Skeletal muscle cell (primary cell): ENCODE data around the gene ASZ1.

Source experiments
- DNase-seq: peaks from one replicate; pipeline ENCODE4 v3.0.0-alpha.2; 2010; ENCODE audit warnings: low read depth
- H3K4me3 ChIP-seq: 2 replicates; pipeline ENCODE4 v1.5.1; 2011; ENCODE audit warnings: low read depth, mild to moderate bottlenecking, control low read depth, low read length, moderate library complexity

The ASZ1 gene

GRCh38 chr7:117350027-117350426 lies 77.3 kb downstream of the ASZ1 start:
- DNase-seq = no peak
- no peak overlapping the region for H3K4me3 ChIP-seq

DNA sequence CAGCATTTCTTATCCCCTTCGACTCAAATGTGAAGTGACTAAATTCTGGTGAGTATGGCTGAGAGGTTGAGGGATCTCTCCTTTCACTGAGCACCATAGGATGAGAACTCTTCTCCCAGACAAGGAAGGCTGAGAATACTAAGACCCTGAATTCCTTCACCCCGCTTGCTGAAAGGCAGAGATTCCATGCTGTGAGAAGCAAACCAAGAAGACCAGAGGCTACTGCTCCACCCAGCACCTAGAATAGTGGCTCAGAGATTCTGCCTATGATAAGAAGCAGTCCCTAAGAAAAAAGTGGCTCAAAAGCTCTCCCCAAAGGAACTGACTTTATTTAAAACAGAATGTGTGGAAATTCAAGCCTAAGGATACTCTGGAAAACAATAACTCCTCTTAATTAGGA lies 77.7 kb downstream of the ASZ1 start:
- H3K4me3 ChIP-seq = no peak overlapping the region
- no peak for DNase-seq

DNA sequence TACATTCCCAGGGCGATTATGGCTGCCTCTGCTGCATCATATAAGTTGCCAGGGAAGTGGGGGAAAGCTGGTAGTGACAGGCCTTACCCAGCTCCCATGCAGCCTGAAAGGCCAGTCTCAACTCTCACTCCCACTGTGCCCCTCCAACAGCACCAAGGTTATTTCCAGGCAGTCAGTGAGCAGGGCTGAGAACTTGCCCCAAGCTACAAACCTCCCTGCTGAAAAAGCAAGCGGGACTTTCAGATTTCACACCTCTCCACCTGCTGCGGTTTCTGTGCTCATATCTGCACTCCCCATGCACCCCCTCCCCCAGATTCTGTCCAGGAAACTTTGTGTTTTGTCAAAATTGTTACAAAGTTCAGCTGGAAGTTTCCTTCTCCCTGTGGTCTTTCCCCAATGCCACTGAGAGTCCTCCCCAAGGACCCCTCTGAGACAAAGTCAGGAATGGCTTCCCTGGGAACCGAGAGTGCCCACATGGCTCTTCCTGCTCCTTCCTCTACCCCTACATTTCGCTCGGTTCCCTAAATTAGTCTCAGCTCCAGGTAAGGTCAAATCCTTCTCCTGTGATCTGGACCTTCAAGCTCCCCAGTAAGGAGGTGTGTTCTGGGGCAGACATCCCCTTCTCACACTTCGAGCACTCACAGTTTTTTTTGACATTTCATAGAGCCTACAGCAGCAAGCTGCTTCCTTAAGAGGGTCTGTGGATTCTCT lies 79.2 kb downstream of the ASZ1 start:
- DNase-seq = no peak

GRCh38 chr7:117347480-117347879 lies 79.8 kb downstream of the ASZ1 start:
- H3K4me3 ChIP-seq = no peak overlapping the region
- no peak for DNase-seq

More for the DNA sequence above, 79.2 kb downstream of the ASZ1 start:
- no peak overlapping the region for H3K4me3 ChIP-seq

GRCh38 chr7:117346161-117346560 lies 81.1 kb downstream of the ASZ1 start:
- H3K4me3 ChIP-seq = no peak overlapping the region
- no peak for DNase-seq

DNA sequence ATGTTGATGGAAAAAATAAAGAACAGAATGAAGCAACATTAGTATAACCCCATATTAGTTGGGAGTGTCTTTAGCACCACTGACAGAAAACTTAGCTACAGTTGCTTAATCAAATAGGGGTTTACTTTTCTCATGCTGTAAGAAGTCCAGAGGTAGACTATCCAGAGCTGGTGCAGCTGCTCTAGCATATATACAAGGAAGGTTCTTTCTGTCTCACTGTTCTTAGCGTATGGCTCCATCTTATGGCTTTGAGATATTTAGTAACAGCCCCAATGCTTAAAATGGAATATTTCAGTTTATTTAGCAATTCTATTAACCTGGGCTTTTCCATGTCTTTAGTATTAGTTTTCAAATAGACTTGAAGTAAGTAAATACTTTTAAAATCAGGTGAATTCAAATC lies 89.3 kb downstream of the ASZ1 start:
- DNase-seq = no peak
- no peak overlapping the region for H3K4me3 ChIP-seq

- DNase-seq = no peak
- no peak overlapping the region for H3K4me3 ChIP-seq
These were observed 94.1 kb downstream of the ASZ1 start for GRCh38 chr7:117333168-117333567.

GRCh38 chr7:117332031-117332430 lies 95.3 kb downstream of the ASZ1 start:
- no peak overlapping the region for H3K4me3 ChIP-seq
- no peak for DNase-seq

DNA sequence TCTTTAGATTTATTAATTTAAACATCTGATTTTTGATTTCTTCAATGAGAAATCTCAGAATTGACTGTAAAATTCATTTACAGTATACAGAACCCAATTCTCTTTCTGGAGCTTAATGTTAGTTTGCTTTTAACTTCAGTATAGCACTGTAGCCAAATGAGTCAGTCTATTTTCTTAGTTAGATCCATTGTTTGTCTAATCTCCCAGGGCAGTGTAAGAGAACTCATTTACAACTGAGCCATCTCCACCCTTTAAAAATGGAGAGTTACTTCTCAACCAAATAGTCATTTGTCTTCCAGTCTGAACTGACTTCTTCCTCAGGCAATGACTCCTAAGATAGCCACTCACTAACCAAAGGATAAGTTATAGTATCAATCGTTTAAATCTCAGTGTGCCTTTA lies 101.5 kb downstream of the ASZ1 start:
- H3K4me3 ChIP-seq = no peak overlapping the region
- DNase-seq = no peak

DNA sequence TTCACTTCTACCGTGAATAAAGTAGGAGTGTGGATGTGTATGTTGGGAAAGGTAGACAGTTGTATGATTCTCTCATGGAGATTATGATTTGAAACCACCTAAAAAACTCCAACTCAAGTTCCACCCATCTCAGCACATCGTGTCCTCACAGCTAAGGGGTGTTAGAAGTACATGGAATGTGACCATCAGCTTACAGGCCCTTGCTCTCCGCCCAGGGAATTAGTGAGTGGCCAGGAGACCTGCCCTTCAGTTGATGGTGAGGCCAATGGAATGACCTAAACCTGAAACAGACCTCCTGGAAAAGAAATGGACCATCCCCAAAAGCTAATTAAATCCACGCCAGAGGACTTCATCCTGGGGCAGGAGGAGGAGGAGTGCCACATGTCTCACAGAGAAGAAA lies 102.3 kb downstream of the ASZ1 start:
- H3K4me3 ChIP-seq = no peak overlapping the region
- DNase-seq = no peak

DNA sequence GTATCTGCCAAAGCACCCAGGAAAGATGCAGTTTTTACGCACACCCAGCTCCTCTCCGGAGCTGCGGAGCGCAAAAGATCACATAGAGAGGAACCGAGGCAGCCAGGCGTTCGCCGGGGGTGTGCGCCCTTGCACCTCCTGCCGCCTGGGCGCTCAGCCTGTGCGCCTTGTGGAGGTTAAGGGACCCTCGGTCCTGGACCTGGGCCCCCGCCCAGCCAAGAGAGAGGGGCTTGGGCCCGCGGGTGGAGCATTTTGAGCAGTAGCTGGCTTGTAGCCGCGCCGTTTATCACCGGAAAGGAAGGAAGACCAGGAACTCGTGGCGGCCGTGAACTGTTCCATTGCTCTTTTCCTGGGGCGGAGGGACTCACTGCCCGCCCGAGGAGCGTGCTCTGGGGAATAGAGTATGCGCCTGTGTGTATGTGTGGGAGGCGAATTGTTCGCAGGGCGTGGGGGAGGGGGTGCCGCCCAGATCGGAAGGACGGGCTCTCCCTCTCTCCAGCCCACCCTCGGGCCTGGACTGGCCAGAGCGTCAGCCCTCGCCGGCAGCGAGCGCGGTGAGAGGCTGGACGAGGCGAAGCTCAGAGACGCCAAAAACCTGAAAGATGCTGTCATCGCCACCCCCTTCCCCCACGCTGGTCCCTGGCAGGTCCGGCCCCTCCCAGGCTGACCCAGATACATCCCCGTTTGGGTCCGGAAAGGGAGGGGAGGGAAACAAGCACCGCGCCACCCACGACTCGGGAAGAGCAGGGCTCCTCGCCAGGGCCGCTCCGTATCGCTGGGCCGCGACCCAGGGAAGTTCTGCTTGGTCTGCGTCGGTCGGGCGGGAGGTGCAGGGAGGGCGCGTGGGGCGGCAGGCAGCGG lies 103.2 kb downstream of the ASZ1 start:
- DNase-seq = no peak

GRCh38 chr7:117323305-117323850 lies 103.9 kb downstream of the ASZ1 start:
- peak overlapping the region; percentile 50 for H3K4me3 ChIP-seq
- DNase-seq = no peak

More for the DNA sequence above, 103.2 kb downstream of the ASZ1 start:
- H3K4me3 ChIP-seq = peak overlapping the region; percentile 50

DNA sequence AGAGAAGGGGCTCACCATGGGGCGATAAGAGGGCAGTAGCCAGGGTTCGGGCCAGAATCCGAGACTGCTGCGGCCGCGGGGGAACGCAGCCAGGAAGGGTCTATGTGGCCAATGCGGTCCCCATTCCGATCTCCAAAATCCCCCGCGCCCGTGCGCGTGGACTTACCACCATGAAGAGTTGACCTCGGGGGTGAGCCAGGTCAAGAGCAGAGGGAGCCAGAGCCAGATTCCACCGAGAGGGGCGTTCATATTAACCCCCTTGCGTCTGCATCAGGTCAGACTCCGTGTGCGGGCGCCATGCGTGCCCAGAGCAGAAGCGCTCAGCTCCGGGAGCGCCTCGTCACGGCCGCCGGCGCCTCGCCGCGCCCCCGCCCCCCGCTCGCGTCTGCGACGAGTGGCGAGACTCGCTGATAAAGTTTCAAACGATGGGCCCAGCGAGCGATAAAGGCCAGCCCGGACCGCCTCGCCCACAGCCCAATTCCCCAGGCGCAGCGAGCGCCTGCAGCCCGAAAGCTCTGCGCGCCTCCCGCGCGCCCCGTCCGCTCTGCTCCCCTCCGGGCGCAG lies 104.5 kb downstream of the ASZ1 start, which contains the start of gene WNT2:
TSS of gene WNT2 (minus strand) at position 318 of the 564 bp plus-strand sequence. CDS start at position 249, 69 bp downstream.
- H3K4me3 ChIP-seq = peak within 1 kb of the TSS; percentile 50

DNA sequence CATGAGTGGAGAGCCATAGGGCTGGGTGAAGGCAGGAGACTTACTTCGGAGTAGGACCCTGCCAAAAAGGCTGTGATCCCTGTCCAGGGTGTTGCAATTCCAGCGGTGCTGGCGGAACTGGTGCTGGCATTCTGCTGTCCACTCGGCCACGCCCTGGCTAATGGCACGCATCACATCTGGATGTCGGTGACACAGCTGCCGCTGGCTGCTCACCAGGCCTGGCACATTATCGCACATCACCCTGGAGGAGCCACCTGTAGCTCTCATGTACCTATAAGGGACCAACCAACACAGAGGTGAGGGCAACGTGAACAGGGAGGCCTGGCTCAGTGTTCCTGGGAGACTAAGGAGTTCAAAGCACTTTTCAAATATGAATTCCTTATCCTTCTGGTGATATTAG lies 106.8 kb downstream of the ASZ1 start:
- DNase-seq = no peak
- no peak overlapping the region for H3K4me3 ChIP-seq

More for the DNA sequence above, 104.5 kb downstream of the ASZ1 start, which contains the start of gene WNT2:
- no peak for DNase-seq

GRCh38 chr7:117319181-117319580 lies 108.1 kb downstream of the ASZ1 start:
- DNase-seq = no peak
- H3K4me3 ChIP-seq = no peak overlapping the region

DNA sequence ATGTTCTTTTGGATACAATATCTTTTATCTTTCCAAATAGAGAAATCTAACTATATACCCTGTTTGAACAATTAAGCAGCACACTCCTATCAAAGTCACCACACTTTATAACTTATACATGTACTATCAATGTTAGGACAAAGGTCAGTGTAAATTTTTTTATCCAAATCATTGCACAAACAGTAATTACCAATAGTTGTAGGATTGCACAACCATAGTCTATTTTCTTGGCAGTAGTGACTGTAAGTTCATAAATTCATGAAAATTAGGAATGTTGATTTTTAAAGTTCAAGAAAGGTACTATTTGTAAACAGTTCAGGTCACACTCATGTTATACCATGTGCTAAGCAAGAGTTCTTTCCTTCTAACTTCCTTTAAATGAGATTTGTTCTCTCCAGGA lies 113.7 kb downstream of the ASZ1 start:
- no peak for DNase-seq
- H3K4me3 ChIP-seq = no peak overlapping the region
